ENCODE results near the gene GPR18. TPM values are rescaled to one million over a fixed set of nuclear protein-coding genes. Genes with fewer than 3 reads are reported as not detected.
A peak's percentile ranks its signal among the peaks of the same experiment; 100 is the strongest.
"Not testable (repeated sequence)": the region's sequence is repeated elsewhere in the genome, so short reads cannot be mapped to it uniquely, and the experiment has no call there.

Gene GPR18
- total and polyA plus RNA-seq, 9 donors: 0.04 to 0.24 (median 0.17) TPM; not detected in 4

GRCh38 chr13:99256709-99257108 lies 1.5 kb downstream of the GPR18 start:
- no peak overlapping the region for H3K4me3 ChIP-seq (ENCODE audit: low read length)
- peaks cover 10% of the 10 kb centered on the region for H3K36me3 ChIP-seq (ENCODE audit: control insufficient read depth, insufficient read depth, low read length)
- no peaks in the 10 kb centered on the region for H3K9me3 ChIP-seq (replicated peaks; ENCODE audit: control insufficient read depth, low read depth, low read length)
- DNase-seq: no peak
- H3K27me3 ChIP-seq (ENCODE audit: control insufficient read depth, insufficient read depth, low read length): no peaks in the 10 kb centered on the region
- peaks cover 2% of the 10 kb centered on the region for H3K4me1 ChIP-seq (ENCODE audit: control insufficient read depth, insufficient read depth, low read length)
- no peak overlapping the region for H3K27ac ChIP-seq (ENCODE audit: low read length)
- no CpG with 5 or more reads among the region's 3 CpGs for WGBS (ENCODE audit: insufficient coverage)

- DNase-seq: peak; percentile 49
- Histone ChIP-seq H3K4me1 (ENCODE audit: control insufficient read depth, insufficient read depth, low read length) (peaks cover 2% of the 10 kb centered on the region), H3K9me3 (replicated peaks; ENCODE audit: control insufficient read depth, low read depth, low read length) (no peaks in the 10 kb centered on the region), H3K36me3 (ENCODE audit: control insufficient read depth, insufficient read depth, low read length) (peaks cover 10% of the 10 kb centered on the region), H3K27me3 (ENCODE audit: control insufficient read depth, insufficient read depth, low read length) (no peaks in the 10 kb centered on the region), H3K27ac (ENCODE audit: low read length) (no peak overlapping the region), H3K4me3 (ENCODE audit: low read length) (no peak overlapping the region)
- WGBS (ENCODE audit: insufficient coverage): no CpG with 5 or more reads among the region's 2 CpGs
These were observed 1.9 kb downstream of the GPR18 start for GRCh38 chr13:99256283-99256682.

- Histone ChIP-seq H3K27me3 (ENCODE audit: control insufficient read depth, insufficient read depth, low read length) (no peaks in the 10 kb centered on the region), H3K4me1 (ENCODE audit: control insufficient read depth, insufficient read depth, low read length) (peaks cover 2% of the 10 kb centered on the region), H3K27ac (ENCODE audit: low read length) (no peak overlapping the region), H3K4me3 (ENCODE audit: low read length) (no peak overlapping the region), H3K36me3 (ENCODE audit: control insufficient read depth, insufficient read depth, low read length) (peaks cover 10% of the 10 kb centered on the region), H3K9me3 (replicated peaks; ENCODE audit: control insufficient read depth, low read depth, low read length) (no peaks in the 10 kb centered on the region)
- 53% methylated on average over 5 of the region's 10 CpGs for WGBS (ENCODE audit: insufficient coverage)
- peak; percentile 29 for DNase-seq
These were observed 2.9 kb downstream of the GPR18 start for GRCh38 chr13:99255271-99255670.

- Histone ChIP-seq H3K9me3 (replicated peaks; ENCODE audit: control insufficient read depth, low read depth, low read length) (no peaks in the 10 kb centered on the region), H3K36me3 (ENCODE audit: control insufficient read depth, insufficient read depth, low read length) (peaks cover 8% of the 10 kb centered on the region), H3K4me3 (ENCODE audit: low read length) (no peak overlapping the region), H3K27ac (ENCODE audit: low read length) (no peak overlapping the region), H3K4me1 (ENCODE audit: control insufficient read depth, insufficient read depth, low read length) (peaks cover 2% of the 10 kb centered on the region), H3K27me3 (ENCODE audit: control insufficient read depth, insufficient read depth, low read length) (no peaks in the 10 kb centered on the region)
- WGBS (ENCODE audit: insufficient coverage): 47% methylated on average over 8 of the region's 14 CpGs
- peak; percentile 83 for DNase-seq
These were observed 3.3 kb downstream of the GPR18 start for GRCh38 chr13:99254830-99255229.

GRCh38 chr13:99251921-99252320 lies 6.3 kb downstream of the GPR18 start:
- no peak overlapping the region for H3K4me3 ChIP-seq (ENCODE audit: low read length)
- H3K4me1 ChIP-seq (ENCODE audit: control insufficient read depth, insufficient read depth, low read length): peaks cover 2% of the 10 kb centered on the region
- H3K9me3 ChIP-seq (replicated peaks; ENCODE audit: control insufficient read depth, low read depth, low read length): no peaks in the 10 kb centered on the region
- H3K27ac ChIP-seq (ENCODE audit: low read length): no peak overlapping the region
- H3K36me3 ChIP-seq (ENCODE audit: control insufficient read depth, insufficient read depth, low read length): peaks cover 11% of the 10 kb centered on the region
- WGBS (ENCODE audit: insufficient coverage): 77% methylated on average over 1 of the region's 4 CpGs
- no peaks in the 10 kb centered on the region for H3K27me3 ChIP-seq (ENCODE audit: control insufficient read depth, insufficient read depth, low read length)
- DNase-seq: no peak

- 100% methylated on average over 2 of the region's 5 CpGs for WGBS (ENCODE audit: insufficient coverage)
- H3K4me3 ChIP-seq (ENCODE audit: low read length): no peak overlapping the region
- no peak overlapping the region for H3K27ac ChIP-seq (ENCODE audit: low read length)
- H3K36me3 ChIP-seq (ENCODE audit: control insufficient read depth, insufficient read depth, low read length): peaks cover 11% of the 10 kb centered on the region
- H3K9me3 ChIP-seq (replicated peaks; ENCODE audit: control insufficient read depth, low read depth, low read length): no peaks in the 10 kb centered on the region
- H3K4me1 ChIP-seq (ENCODE audit: control insufficient read depth, insufficient read depth, low read length): no peaks in the 10 kb centered on the region
- H3K27me3 ChIP-seq (ENCODE audit: control insufficient read depth, insufficient read depth, low read length): no peaks in the 10 kb centered on the region
- no peak for DNase-seq
These were observed 7.0 kb downstream of the GPR18 start for GRCh38 chr13:99250982-99251825.

- not testable (repeated sequence) for H3K4me3 ChIP-seq (ENCODE audit: low read length); H3K9me3 ChIP-seq (replicated peaks; ENCODE audit: control insufficient read depth, low read depth, low read length); H3K4me1 ChIP-seq (ENCODE audit: control insufficient read depth, insufficient read depth, low read length); DNase-seq; H3K27me3 ChIP-seq (ENCODE audit: control insufficient read depth, insufficient read depth, low read length); H3K36me3 ChIP-seq (ENCODE audit: control insufficient read depth, insufficient read depth, low read length); H3K27ac ChIP-seq (ENCODE audit: low read length)
- WGBS (ENCODE audit: insufficient coverage): 100% methylated on average over 1 of the region's 2 CpGs
These were observed 8.6 kb downstream of the GPR18 start for GRCh38 chr13:99249606-99250005.

- not testable (repeated sequence) for DNase-seq
These were observed 9.0 kb downstream of the GPR18 start for GRCh38 chr13:99249178-99249577.

GRCh38 chr13:99246100-99246499 lies 12.1 kb downstream of the GPR18 start:
- no peaks in the 10 kb centered on the region for H3K27me3 ChIP-seq (ENCODE audit: control insufficient read depth, insufficient read depth, low read length)
- no CpG with 5 or more reads among the region's 1 CpG for WGBS (ENCODE audit: insufficient coverage)
- no peak for DNase-seq
- H3K9me3 ChIP-seq (replicated peaks; ENCODE audit: control insufficient read depth, low read depth, low read length): no peaks in the 10 kb centered on the region
- no peak overlapping the region for H3K27ac ChIP-seq (ENCODE audit: low read length)
- H3K36me3 ChIP-seq (ENCODE audit: control insufficient read depth, insufficient read depth, low read length): peaks cover 4% of the 10 kb centered on the region
- H3K4me1 ChIP-seq (ENCODE audit: control insufficient read depth, insufficient read depth, low read length): no peaks in the 10 kb centered on the region
- H3K4me3 ChIP-seq (ENCODE audit: low read length): no peak overlapping the region

More at GRCh38 chr13:99249178-99249577, 9.0 kb downstream of the GPR18 start:
- not testable (repeated sequence) for H3K4me1 ChIP-seq (ENCODE audit: control insufficient read depth, insufficient read depth, low read length); H3K27me3 ChIP-seq (ENCODE audit: control insufficient read depth, insufficient read depth, low read length); H3K27ac ChIP-seq (ENCODE audit: low read length); H3K9me3 ChIP-seq (replicated peaks; ENCODE audit: control insufficient read depth, low read depth, low read length); H3K36me3 ChIP-seq (ENCODE audit: control insufficient read depth, insufficient read depth, low read length); H3K4me3 ChIP-seq (ENCODE audit: low read length)
- no CpG with 5 or more reads among the region's 3 CpGs for WGBS (ENCODE audit: insufficient coverage)

- no peaks in the 10 kb centered on the region for H3K4me1 ChIP-seq (ENCODE audit: control insufficient read depth, insufficient read depth, low read length)
- no peaks in the 10 kb centered on the region for H3K27me3 ChIP-seq (ENCODE audit: control insufficient read depth, insufficient read depth, low read length)
- no peak overlapping the region for H3K27ac ChIP-seq (ENCODE audit: low read length)
- no peak overlapping the region for H3K4me3 ChIP-seq (ENCODE audit: low read length)
- no peak for DNase-seq
- 71% methylated on average over 3 of the region's 8 CpGs for WGBS (ENCODE audit: insufficient coverage)
- H3K36me3 ChIP-seq (ENCODE audit: control insufficient read depth, insufficient read depth, low read length): peaks cover 19% of the 10 kb centered on the region
- H3K9me3 ChIP-seq (replicated peaks; ENCODE audit: control insufficient read depth, low read depth, low read length): no peaks in the 10 kb centered on the region
These were observed 20.1 kb downstream of the GPR18 start for GRCh38 chr13:99237981-99238662.
